ENCODE data around the gene LAX1. TPM values are rescaled to one million over a fixed set of nuclear protein-coding genes. Genes with fewer than 3 reads are reported as not detected.
A peak's percentile ranks its signal among the peaks of the same experiment; 100 is the strongest.

The LAX1 gene
- total and polyA plus RNA-seq, 2 of the 4 experiments (the other 2 are of a cell fraction) = 0.03 TPM; not detected in 1

Small RNA genes within 50 kb of the gene (microRNA-seq; reads per million reads assigned to microRNA genes)
- gene SNORA77 (ENCODE audit: insufficient read depth, insufficient read length) = 120 reads per million, percentile 82 among the genes with 10 or more reads in this experiment
- gene ZC3H11A (ENCODE audit: insufficient read depth, insufficient read length) = 4.1 reads per million

Small RNA genes within 50 kb of the gene (small RNA-seq; reads per million reads assigned to genes)
- gene SNORA77 = 83.3 to 1,892 (median 475) reads per million in 5 experiments
- gene ZC3H11A = 0 to 15.4 (median 4.1) reads per million in 5 experiments

Other genes with a start within 250 kb of the LAX1 start
- 290 and 311 TPM in 2 replicates for gene ATP2B4, start 138.4 kb upstream of the LAX1 start, total RNA-seq (2012; rRNA removed)
- 172 TPM in 2 replicates for gene ATP2B4, start 138.4 kb upstream of the LAX1 start, polyA plus RNA-seq (2012; rRNA removed)
- gene ZBED6, start 30.4 kb downstream of the LAX1 start, total RNA-seq (2012; rRNA removed) = 16.1 and 26.2 TPM in 2 replicates
- 3.8 and 4.4 TPM in 2 replicates for gene ZBED6, start 30.4 kb downstream of the LAX1 start, polyA plus RNA-seq (2012; rRNA removed)
- gene ZC3H11A, start 30.4 kb downstream of the LAX1 start, total RNA-seq (2012; rRNA removed) = 66.5 and 106 TPM in 2 replicates
- 43.6 and 52.1 TPM in 2 replicates for gene ZC3H11A, start 30.4 kb downstream of the LAX1 start, polyA plus RNA-seq (2012; rRNA removed)
- 43.6 and 118 TPM in 2 replicates for gene SNRPE, start 96.4 kb downstream of the LAX1 start, total RNA-seq (2012; rRNA removed)
- gene SNRPE, start 96.4 kb downstream of the LAX1 start, polyA plus RNA-seq (2012; rRNA removed) = 178 and 219 TPM in 2 replicates